SH-SY5Y (cell line): ENCODE data around the gene DTNBP1.

Experiments
- GATA2 ChIP-seq: IDR thresholded peaks from 2 replicates; pipeline ENCODE4 v1.6.1; 2011; ENCODE audit warnings: mild to moderate bottlenecking, low read depth, low read length
- GATA3 ChIP-seq: IDR thresholded peaks from 2 replicates; pipeline ENCODE4 v1.6.1; 2011; ENCODE audit warnings: low read depth, mild to moderate bottlenecking, low read length, moderate library complexity

- no peak for TF ChIP-seq GATA3
- no peak for TF ChIP-seq GATA2
Measured at GRCh38 chr6:15607603-15608002, 55.2 kb downstream of the DTNBP1 start.
